HTR-8/SVneo (cell line): ENCODE data around the gene ILKAP.

Experiments
- DNase-seq: peaks from one replicate; pipeline ENCODE4 v3.0.0; 2011; ENCODE audit warnings: low spot score, mixed read lengths; ENCODE audit not compliant: insufficient read length
- FAIRE-seq: peaks from 2 replicates; lab custom pipeline; 2011; peaks lifted over from hg19 to GRCh38; lab: Jason Lieb, UNC

Gene ILKAP

GRCh38 chr2:238167761-238168160 lies 35.7 kb downstream of the ILKAP start:
- no peak for DNase-seq
- no peak for FAIRE-seq

GRCh38 chr2:238167344-238167715 lies 36.2 kb downstream of the ILKAP start:
- DNase-seq (no peak), FAIRE-seq (no peak)

- FAIRE-seq (no peak), DNase-seq (no peak)
Observed at GRCh38 chr2:238166391-238167343, 36.8 kb downstream of the ILKAP start.

- DNase-seq (no peak), FAIRE-seq (no peak)
Observed at GRCh38 chr2:238165288-238165921, 38.1 kb downstream of the ILKAP start.

- DNase-seq (no peak), FAIRE-seq (no peak)
Observed at GRCh38 chr2:238164906-238165287, 38.6 kb downstream of the ILKAP start.

GRCh38 chr2:238163481-238164198 lies 39.9 kb downstream of the ILKAP start:
- FAIRE-seq = no peak
- DNase-seq = no peak

- no peak for FAIRE-seq
- DNase-seq = no peak
Observed at GRCh38 chr2:238162846-238163441, 40.6 kb downstream of the ILKAP start.

GRCh38 chr2:238162251-238162845 lies 41.1 kb downstream of the ILKAP start:
- FAIRE-seq (no peak), DNase-seq (no peak)

GRCh38 chr2:238161291-238162051 lies 42.0 kb downstream of the ILKAP start:
- DNase-seq (no peak), FAIRE-seq (no peak)

- FAIRE-seq = no peak
- no peak for DNase-seq
Observed at GRCh38 chr2:238160206-238161129, 43.0 kb downstream of the ILKAP start.

- DNase-seq (no peak), FAIRE-seq (no peak)
Observed at GRCh38 chr2:238159661-238160205, 43.8 kb downstream of the ILKAP start.

- DNase-seq = no peak
- FAIRE-seq = no peak
Observed at GRCh38 chr2:238159071-238159539, 44.4 kb downstream of the ILKAP start.

- no peak for FAIRE-seq
- DNase-seq = peak; percentile 69
Observed at GRCh38 chr2:238158509-238159070, 44.9 kb downstream of the ILKAP start, which contains the start of gene ERFE. Gene ERFE, plus strand, starts transcription at chr2:238158970. Its CDS starts 38 bp downstream, at chr2:238159008.

GRCh38 chr2:238158018-238158508 lies 45.4 kb downstream of the ILKAP start:
- DNase-seq (no peak), FAIRE-seq (no peak)

- DNase-seq (no peak), FAIRE-seq (no peak)
Observed at GRCh38 chr2:238157506-238158017, 45.9 kb downstream of the ILKAP start.

GRCh38 chr2:238155761-238156694 lies 47.5 kb downstream of the ILKAP start:
- no peak for FAIRE-seq
- no peak for DNase-seq
